Posterior cingulate gyrus (tissue), 11 donors: ENCODE results near the gene LRP3.
"Not testable (repeated sequence)": the region's sequence is repeated elsewhere in the genome, so short reads cannot be mapped to it uniquely, and the experiment has no call there.

Experiments used
- DNase-seq, 10 donors: peaks; one replicate each; pipeline versions ENCODE4 v3.0.0 to v3.0.0-alpha.2; 2020 to 2021; ENCODE audit warnings: mixed read lengths in 3 of 10
- intact Hi-C: fragments of 100-400 bp; cut with DNase I; formaldehyde crosslinking; loops from one replicate; pipeline ENCODE4 v1.15.1; 2023

The LRP3 gene

DNA sequence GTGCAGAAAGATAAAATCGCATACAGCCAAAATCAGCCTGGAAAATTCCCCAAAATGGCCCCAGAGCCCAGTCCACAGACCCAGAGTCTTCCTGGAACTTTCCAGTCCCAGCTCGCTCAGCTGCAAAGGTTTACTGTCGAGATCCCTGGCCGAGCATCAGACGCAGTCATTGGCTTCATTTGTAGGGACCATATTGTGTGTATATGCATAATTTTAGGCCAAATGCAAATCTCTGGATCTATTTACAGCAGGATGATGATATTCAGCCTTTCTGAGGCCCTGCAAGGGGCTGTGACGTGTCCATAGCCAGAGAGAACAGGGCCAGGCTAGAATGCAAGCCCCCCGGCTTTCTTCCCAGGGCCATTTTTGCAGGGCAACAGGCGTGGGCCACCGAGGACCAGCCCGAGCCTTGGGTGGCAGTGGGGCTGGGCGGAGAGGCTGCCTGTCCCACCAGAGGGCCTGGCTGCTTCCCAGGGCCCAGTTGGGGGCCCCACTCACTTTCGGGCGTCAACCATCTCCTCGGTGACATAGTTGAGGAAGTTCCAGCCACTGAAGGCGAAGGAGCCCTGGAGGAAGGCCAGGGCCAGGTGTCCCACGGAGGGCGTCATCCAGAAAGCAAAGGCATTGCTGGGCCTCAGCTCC, 17.8 kb downstream of the LRP3 start:
- peak in 2 of 10 donors; percentile 50 to 58 for DNase-seq
- intact Hi-C loops, result no loop called here

DNA sequence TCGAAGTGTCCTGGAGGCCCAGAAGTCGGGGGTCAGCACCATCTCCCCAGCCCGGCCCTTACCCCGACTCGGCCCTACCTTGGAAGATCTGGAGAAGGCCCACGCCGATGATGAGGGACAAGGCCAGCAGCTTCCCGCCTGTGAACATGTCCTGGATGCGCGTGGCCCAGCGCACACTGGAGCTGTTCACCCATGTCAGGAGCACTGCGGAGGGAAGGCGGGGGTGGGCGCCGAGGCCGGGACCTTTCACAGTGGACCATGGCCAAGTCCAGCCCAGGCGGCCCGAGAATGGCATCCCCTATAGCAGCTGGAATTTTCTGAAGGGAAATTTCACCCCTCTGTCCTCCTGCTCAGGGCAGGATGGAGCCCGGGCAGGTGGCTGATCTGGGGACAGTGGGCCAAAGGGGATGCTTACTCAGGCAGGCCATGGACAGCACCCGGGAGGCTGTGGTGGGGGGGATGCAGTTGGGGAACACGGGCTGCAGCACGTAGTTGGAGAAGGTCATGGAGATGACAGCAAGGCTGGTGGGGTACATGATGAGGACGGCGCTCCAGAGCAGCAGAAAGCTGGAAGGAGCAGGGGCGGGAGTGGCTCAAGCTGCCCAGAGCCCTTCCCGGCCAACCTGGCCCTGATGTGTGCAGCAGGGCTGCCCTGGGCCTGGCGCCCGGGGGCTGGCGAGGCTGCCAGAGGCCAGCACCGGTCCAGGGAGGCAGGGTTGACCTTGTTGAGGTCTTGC, 18.5 kb downstream of the LRP3 start:
- intact Hi-C loops, result no loop called here
- peak in 2 of 10 donors; percentile 68 to 77 for DNase-seq

DNA sequence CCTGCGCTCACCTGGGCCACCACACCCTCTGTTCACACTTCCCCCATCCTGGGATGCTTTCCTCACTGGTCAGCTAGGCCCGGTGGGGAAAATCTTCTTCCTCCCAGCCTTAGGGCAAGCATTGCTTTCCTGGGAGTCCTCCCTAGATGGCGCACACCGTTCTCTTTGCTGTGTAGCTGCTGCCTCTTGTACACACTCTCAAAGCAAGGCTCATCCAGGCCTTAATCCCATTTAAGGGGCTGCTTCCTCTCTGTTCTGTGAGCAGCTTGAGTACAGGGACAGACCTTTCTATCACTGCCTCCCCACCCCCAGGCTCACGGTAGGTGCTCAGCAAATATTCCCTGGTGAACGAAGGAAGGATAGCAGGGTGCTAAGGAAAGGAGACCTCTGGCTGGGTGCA, 20.5 kb downstream of the LRP3 start:
- peak in 2 of 10 donors; percentile 19 to 79 for DNase-seq
- intact Hi-C loops, result no loop called here

DNA sequence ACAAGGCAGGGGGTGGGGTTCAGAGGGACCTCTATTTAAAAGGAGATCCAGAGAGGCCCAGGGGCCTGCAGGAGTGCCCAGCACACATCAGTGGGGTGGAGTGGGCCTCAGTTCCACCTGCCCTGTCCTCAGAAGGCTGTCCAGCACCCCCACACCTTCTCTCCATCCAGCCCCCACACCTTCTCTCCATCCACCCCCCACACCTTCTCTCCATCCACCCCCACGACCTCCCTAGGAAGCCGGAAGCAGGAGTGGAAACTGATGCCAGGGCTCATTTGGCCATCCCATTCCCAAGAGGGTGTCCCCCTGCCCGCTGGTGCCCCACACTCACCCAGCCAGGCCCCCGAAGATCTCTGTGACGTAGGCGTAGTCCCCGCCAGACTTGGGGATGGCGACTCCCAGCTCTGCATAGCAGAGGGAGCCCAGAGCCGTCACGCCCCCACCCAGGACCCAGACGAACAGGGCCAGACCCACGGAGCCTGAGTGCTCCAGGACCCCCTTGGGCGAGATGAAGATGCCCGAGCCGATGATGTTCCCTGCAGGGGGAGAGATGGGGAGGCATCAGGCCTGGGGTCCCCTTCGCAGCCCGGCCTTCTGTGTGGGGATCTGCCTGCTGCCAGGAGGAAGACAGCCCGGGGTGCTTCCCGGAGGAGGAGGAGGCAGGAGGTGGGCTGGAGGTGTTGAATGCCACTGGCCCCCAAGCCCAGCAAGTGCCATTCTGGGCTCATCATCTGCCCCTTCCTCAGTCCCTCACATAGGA, 21.5 kb downstream of the LRP3 start:
- peak in 1 of 10 donors; percentile 57 for DNase-seq
- intact Hi-C loops, result no loop called here

DNA sequence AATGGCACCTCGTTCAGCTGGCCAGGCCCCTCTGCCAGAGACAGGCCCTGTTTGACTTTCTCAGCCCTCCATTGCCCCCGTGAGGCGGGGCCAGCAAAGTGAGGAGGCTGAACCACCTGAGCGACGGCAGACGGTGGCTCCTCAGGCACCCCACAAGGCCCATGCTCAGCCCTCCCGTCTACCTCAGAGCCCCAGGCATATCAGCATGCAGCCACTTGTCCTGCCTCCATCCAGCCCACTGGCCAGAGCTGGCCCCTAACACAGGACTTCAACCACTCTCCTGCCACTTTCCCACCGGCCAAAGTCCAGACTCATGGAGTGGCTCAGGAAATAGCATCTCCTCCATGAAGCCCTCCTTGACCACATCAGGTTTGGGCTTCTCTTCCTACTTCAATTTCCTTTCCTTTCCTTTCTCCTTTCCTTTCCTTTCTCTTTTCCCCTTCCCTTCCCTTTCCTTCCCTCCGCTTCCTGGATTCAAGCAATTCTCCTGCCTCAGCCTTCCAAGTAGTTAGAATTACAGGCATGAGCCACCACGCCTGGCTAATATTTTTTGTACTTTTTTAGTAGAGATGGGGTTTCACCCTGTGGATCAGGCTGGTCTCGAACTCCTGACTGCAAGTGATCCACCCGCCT, 22.2 kb downstream of the LRP3 start:
- peak in 1 of 10 donors; percentile 50 for DNase-seq
- intact Hi-C loops, result no loop called here

DNA sequence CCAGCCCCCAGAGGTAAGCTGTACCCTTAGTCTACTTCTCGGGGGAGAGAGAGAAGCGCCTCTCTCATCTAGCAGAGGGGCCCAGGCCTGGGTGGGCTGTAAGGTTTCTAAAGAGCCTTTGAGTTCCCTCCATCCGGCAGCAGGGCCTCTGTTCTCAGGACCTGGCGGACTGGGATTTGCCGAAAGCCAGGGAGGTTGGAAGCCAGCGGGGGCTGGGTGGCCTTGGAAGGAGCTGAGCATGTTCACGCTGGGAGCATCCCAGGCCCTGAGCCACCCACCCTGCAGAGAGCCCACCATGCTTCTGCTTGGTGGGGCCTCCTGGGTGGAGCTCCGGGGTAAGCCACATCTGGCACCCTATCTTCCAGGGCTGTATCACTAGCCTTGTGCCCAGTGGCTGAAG, 23.8 kb downstream of the LRP3 start:
- intact Hi-C loops, result no loop called here
- DNase-seq, result no peak

DNA sequence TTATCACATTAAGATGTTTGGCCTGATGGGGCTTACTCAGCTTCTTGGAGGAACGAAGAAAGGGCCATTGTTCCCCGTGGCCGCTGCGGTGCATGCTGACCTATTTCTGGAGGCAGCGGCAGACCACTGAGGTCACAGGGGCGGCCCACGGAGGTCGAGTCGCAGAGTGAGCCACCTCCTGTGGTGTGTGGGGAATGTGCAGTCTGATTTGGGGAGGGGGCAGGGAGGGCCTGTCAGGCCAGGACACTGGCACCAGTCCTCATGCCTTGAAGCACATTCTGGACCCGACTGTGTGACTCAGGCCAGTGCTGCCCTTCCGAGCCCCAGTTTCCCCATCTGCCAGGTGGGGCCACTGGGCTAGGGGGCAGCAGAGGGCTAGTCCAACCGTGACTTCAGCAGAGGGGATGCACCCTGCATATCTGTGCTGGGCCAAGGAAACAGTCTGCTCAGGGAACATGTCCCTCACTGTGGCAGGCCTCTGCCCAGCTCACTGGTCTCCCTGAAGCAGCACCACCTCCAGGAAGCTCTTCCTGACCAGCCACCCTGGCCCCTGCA, 25.2 kb downstream of the LRP3 start:
- intact Hi-C loops, result no loop called here
- DNase-seq, result peak in 1 of 10 donors; percentile 54

DNA sequence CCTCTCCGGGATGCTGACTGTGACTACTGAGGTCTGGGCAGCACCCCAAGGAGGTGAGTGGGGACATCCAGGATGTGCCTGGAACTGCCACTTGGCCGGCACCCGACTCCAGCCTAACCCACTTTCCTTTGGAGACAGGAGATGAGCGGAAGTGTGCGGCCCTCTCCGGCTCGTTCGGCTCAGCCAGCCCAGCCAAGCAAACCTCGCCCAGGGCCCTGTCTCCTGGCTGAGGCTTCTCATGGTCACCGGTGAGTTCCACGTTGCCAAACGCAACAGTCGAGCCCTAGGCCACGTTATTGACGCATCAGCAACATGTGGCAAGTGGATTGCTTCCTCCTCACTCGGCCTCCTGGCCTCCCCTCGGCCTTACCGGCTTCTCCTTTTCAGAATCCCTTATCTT, 26.0 kb downstream of the LRP3 start:
- peak in 1 of 10 donors; percentile 59 for DNase-seq

DNA sequence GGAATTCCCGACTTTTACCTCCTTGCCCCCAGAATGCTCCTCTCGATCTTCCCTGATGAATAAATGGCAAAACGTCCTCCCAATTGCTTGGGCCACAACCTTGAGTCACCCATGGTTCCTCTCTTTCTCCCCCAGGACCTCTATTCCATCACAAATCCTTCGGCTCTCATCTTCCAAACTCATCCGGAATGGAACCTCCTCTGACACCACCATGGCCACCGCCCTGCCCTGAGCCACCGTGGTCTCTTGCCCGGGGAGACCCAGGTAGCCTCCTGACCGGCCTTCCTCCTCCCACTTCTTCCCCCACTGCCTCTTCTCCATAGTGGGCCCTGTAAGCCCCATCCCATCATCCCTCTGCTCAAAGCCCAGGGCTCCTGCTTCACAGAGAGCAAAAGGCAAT, 26.6 kb downstream of the LRP3 start:
- DNase-seq, result peak in 1 of 10 donors; percentile 57
- intact Hi-C loops, result no loop called here

More for the DNA sequence above, 26.0 kb downstream of the LRP3 start:
- intact Hi-C loops, result no loop called here

DNA sequence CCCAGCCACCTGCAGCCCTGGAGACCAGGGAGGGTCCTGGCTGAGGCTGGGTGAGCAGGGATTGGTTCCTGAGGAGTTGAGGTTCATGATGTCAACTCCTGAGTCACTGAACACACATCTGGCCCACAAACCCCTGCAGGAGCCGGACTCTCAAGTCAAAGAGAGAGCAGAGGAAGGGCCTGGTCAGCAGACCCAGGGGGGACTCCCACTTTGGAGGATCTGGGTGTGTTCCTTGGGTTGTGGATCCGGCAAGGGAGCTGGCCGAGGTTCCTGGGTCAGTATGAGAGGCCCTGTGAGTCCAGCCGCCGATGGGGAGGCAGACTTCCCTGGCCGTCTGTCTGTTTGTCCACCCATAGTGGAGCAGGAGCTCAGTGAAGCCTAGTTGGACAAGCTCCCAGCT, 27.5 kb downstream of the LRP3 start:
- peak in 1 of 10 donors; percentile 63 for DNase-seq
- intact Hi-C loops, result no loop called here

DNA sequence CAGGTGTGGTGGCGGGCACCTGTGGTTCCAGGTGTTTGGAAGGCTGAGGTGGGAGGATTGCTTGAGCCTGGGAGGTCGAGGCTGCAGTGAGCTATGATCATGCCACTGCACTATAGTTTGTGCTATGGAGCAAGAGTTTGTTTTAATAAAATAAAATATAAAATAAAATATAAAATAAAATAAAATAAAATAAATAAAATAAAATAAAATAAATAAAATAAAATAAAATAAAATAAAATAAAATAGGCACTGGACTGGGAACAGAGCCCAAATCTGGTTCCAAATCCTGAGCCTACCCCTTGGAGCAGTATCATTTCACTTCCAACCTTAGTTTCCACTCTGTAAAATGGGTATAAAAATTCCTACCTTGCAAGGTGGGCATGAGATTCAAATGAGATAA, 28.1 kb downstream of the LRP3 start:
- intact Hi-C loops, DNase-seq: not testable (repeated sequence)

DNA sequence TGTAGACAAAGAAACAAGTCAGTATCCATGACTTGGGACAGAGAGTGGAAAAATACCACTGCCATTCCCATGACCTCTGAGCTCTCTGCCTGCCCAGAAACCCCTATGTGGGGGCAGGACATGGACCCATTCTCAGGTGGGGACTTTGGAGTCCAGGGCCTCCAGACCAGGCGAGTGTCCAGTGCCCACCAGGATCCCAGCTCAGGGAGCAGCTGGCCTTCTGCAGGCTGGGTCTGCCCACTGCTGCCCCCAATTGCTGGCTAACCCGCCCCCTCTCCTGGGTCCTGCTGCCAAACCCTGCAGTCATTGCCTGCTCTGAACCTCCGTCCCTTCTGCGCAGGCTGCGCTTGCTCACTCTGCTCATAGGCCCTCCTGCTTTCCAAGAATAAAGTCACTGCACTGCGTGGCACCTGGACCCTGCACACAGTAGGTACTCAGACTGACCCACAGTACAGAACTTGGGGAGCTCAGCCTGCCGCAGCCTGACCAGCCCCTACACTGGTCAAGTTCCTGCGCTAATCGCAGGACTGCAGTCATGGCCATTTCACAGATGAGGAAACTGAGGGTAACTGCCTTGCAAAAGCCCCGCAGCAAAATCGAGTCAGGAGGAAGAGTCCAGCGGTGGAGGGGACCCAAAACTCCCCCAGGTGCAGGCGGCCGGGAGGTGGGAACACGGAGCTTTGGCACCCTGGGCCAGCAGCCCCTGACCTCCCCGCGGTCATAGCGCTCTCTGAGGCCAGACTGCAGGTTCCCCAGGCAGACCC, 30.7 kb downstream of the LRP3 start:
- DNase-seq, result peak in 2 of 10 donors; percentile 57 to 61
- intact Hi-C loops, result no loop called here

DNA sequence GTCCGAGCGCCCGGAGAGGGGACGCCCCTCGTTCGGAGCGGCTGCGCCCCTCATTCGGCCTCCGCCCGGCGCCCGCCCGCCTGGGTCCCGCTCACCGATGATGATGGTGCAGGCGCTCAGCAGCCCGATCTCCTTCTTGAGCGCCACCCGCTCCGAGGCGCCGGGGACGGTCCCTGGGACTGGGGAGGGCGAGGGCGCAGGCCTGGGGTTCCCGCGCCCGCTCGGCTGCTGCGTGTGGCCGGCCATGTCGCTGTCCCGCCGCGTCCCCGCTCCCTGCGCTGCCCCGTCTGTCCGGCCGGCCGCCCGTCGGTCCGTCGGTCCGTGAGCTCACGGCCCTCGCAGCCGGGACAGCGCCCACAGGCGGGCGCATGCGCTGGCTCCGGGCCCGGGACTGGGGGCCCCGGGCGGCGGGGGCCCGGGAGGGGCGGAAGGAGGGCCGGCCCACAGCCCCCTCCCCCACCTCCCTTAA, 31.4 kb downstream of the LRP3 start, which contains the start of gene SLC7A10:
Gene SLC7A10, minus strand, starts transcription at position 393 of the 469 bp plus-strand sequence. Its CDS starts 147 bp downstream, at position 246.
- intact Hi-C loops, result no loop called here
- DNase-seq, result peak in 2 of 10 donors; percentile 48 to 52

DNA sequence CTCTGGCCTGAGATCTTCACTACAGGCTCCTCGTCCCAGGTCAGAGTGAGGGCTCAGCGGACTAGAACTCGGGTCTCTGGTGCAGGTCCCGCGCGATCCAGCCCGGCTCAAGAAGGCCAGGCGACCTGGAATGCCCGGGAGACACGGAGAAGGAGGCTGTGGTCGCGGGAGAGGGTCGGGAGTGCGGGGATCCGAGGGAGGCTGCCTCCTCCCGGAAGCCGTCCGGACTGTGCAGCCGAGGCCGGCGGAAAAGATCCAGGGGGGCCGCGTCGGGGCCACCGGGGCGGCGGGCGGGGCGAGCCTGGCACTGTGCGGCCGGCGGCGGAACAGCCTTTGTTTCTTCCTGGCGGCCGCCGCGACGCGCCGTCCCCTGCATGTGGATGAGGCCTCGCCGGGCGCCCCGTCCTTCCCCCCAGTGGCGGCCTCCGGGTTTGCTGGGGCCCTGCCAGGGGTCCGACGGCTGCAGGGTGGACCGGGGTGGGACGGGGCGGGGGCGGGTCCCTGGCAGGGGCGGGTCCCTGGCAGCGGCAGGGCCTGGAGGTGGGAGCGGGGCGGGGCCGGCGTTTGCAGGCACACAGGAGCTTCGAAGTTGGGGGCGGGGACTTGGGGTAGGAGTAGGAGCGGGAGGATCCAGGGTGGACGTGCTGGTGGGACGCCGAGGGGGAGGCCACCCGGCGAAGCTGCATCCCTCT, 32.6 kb downstream of the LRP3 start:
- intact Hi-C loops, result no loop called here
- DNase-seq, result peak in 2 of 10 donors; percentile 36 to 71

DNA sequence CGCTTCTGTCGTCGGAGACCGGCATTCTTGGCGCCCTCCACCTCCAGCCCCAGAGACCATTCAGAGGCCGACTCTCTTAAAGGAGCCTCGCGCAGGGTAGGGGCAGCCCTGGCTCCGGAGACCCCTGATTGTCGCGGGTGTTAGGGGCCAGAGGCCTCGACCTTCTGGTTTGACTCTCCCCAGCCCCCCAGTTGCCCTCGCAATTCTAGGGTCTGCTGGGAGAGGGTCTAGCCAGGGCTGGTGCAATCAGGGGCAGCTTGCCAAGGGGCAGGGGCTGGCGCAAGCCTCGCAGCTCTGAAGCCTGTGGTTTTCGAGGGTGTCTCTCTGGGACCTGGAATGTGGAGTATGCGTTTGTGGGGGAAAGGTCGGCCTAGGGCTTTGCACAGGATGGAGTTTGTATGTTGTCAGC, 33.1 kb downstream of the LRP3 start:
- intact Hi-C loops, result no loop called here
- peak in 3 of 10 donors; percentile 20 to 68 (median 55) for DNase-seq

DNA sequence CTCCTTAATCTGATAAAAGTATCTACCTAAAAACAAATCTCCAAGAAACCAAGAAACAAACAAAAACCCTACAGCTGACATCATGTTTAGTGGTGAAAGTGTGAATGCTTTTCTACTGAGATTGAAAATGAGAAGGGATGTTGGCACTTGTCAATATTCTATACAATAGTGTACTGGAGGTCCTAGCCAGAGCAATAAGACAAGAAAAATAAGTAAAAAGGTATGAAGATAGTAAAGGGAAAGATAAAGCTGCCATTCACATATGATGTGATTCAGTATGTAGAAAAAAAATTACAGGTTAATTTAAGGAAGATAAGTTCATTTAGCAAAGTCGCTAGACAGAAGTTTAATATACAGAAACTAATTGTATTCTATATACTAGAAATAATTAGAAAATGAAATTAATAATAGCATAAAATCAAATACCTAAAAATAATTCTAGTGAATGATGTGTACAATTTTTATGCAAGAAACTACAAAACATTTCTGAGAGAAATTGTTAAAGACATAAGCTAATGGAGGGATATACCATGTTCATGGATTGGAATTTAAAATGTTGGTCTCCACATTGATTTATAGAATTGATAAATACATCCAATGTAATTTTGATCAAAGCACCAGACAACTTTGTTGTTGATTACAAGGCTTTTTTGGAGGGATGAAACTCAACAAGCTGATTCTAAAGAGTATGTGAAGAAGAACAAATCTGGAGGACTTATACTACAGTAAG, 33.9 kb downstream of the LRP3 start:
- intact Hi-C loops, result no loop called here
- DNase-seq, result no peak

DNA sequence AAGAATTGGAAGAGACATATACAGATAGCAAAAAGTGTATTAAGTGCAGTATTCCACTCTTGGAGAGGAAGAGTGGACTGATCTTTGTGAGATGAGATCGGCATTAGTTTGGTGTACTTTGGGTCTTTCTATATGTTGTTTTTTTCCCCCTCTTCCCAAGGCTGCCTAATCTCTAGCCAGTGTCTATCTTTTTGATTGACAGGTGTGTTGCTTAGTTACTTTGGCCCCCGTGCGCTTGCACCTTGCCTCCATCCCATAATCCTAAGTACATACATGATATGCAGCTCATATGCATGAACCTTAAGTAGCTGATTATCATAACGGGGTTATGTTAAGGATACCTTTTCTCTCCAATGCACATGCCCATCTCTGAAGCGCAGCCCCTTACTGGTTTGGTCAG, 35.8 kb downstream of the LRP3 start:
- peak in 1 of 10 donors; percentile 2 for DNase-seq
- intact Hi-C loops, result no loop called here

DNA sequence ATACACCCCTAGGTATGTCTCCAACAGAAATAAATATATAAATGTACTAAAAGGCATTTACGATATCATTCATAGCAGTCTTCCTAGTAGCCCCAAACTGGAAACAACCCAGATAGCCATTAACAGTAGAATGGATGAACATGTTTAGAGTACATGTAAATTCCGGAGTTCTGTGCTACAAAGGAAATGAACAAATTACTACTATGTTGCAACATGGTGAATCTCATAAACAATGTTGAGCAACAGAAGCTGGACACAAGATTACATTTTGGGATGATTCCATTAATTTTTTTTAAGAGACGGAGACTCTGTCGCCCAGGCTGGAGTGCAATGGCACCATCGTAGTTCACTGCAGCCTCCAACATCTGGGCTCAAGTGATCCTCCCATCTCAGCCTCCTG, 37.4 kb downstream of the LRP3 start:
- intact Hi-C loops, result no loop called here
- DNase-seq, result peak in 1 of 10 donors; percentile 28
